ENCODE data around the gene NEGR1. TPM values are rescaled to one million over a fixed set of nuclear protein-coding genes. Genes with fewer than 3 reads are reported as not detected.

NEGR1 gene
- total and polyA plus RNA-seq, 2 experiments from 2014 or later: 0.57 to 0.94 TPM

GRCh38 chr1:71641903-71642302, 640.4 kb downstream of the NEGR1 start:
- Histone ChIP-seq H3F3A (replicated peaks; ENCODE audit: low read depth) (no peaks in the 10 kb centered on the region), H2AFZ (no peak overlapping the region), H3K36me3 (ENCODE audit: insufficient read depth) (no peaks in the 10 kb centered on the region), H3K27me3 (ENCODE audit: insufficient read depth) (no peaks in the 10 kb centered on the region), H3K79me2 (replicated peaks; ENCODE audit: insufficient read depth) (no peaks in the 10 kb centered on the region), H3K27ac (ENCODE audit: low read depth) (no peak overlapping the region), H3K4me3 (no peak overlapping the region), H4K20me1 (replicated peaks; ENCODE audit: insufficient read depth) (no peaks in the 10 kb centered on the region), H3K9me2 (ENCODE audit: insufficient read depth) (no peaks in the 10 kb centered on the region), H3K4me1 (ENCODE audit: insufficient read depth) (no peaks in the 10 kb centered on the region), H3K4me2 (no peak overlapping the region)
- H3K27me3 Mint-ChIP-seq (ENCODE audit: insufficient read depth, low read depth, poor library complexity): no peaks in the 10 kb centered on the region
- H3K9me3 Mint-ChIP-seq: no peaks in the 10 kb centered on the region
- TF ChIP-seq NANOG (IDR thresholded peaks at IDR 0.05; ENCODE audit: borderline replicate concordance): no peak
- TF ChIP-seq EZH2phosphoT487 (IDR thresholded peaks at IDR 0.05; ENCODE audit: unreplicated experiment): no peak
- no peak for TF ChIP-seq CTCF (conservative IDR thresholded peaks at IDR 0.05; ENCODE audit: low read depth in 2 of 2)
- TF ChIP-seq ETS1 (IDR thresholded peaks at IDR 0.05): no peak
- no peak for TF ChIP-seq POLR2AphosphoS5 (IDR thresholded peaks at IDR 0.05; ENCODE audit: low read depth)
- no peak for TF ChIP-seq CREB1 (CRISPR knock-in tag; IDR thresholded peaks at IDR 0.05; ENCODE audit: low read depth)
- no peak for TF ChIP-seq ZNF331 (CRISPR knock-in tag; IDR thresholded peaks at IDR 0.05; ENCODE audit: low read depth)
- no peak for TF ChIP-seq REST (IDR thresholded peaks at IDR 0.05; ENCODE audit: unreplicated experiment)
- no peak for TF ChIP-seq EZH2 (IDR thresholded peaks at IDR 0.05; ENCODE audit: low read depth, unreplicated experiment)
- no peak for TF ChIP-seq JUNB (IDR thresholded peaks at IDR 0.05; ENCODE audit: unreplicated experiment)
- TF ChIP-seq STAT1 (IDR thresholded peaks at IDR 0.05; ENCODE audit: unreplicated experiment): no peak
- TF ChIP-seq ZNF114 (CRISPR knock-in tag; IDR thresholded peaks at IDR 0.05): no peak
- no peak for TF ChIP-seq ZNF462 (CRISPR knock-in tag; IDR thresholded peaks at IDR 0.05)
- no peaks in the 10 kb centered on the region for H3K36me3 Mint-ChIP-seq (ENCODE audit: low read depth)
- DNase-seq (ENCODE audit: low spot score) (no peak), ATAC-seq (no peak)
- no peaks in the 10 kb centered on the region for H3K4me1 Mint-ChIP-seq
- H3K27ac Mint-ChIP-seq: no peak overlapping the region
- no peak overlapping the region for H3K4me3 Mint-ChIP-seq

Data from GM23338 (cell line).